NCI-H748 treated with DMSO at 0.1 percent for 48 hours (cell line): ENCODE data around the gene USF1.
"Not testable (repeated sequence)": the region's sequence is repeated elsewhere in the genome, so short reads cannot be mapped to it uniquely, and the experiment has no call there.

ENCODE experiments used
- DNase-seq: peaks from one replicate; lab custom pipeline; 2025; lab: John Stamatoyannopoulos, UW

USF1 gene

DNA sequence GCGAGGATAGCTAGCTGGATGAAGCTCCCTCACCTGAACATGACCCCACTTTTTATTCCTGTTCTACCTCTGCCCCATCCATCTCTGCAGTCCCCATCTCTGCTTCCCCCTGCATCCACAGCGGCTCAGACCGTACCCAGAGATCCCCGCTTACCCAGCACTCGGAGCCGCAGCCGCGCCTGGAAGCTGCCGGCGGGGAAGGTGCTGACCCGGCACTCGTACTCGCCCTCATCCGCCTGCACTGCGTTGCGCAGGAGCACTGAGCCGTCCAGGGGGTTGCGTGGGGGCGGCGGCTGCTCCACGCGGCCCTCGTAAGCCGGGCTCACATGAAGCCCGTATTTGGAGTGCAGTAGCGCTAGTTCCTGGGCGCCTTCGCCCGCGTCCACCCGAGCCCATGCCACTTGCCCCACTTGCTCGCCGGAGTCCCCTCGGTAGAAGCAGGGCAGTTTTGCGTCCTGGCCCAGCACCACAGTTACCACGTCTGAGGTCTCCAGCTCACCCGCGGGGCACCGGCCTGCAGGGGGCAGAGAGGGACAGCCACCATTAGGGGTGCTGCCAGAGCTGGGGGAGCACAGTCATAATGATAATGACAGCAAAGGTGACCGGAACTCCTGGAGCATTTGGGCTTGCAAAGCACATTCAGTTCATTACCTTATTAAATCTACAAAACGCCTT lies 33.8 kb upstream of the USF1 start:
- DNase-seq: no peak

DNA sequence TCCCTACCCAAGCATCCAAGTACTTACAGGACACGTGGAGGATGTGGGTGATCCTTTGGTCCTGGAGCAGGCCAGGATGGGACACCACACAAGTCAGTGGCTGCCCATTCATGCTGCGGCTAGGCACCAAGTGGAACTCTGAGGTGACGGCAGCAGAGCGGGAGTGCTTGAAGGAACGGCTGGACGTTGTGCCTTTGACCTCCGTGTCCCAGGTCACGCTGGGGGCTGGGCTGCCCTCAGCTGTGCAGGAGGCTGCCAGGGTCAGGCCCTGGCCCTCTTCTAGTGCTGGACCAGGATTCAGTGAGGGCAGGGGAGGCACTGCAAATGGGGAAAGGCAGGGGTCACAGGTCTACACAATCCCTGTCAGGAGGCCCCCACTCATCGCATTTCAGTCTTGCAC lies 31.6 kb upstream of the USF1 start:
- DNase-seq: no peak

- no peak for DNase-seq
These were observed 30.6 kb upstream of the USF1 start for GRCh38 chr1:161076410-161076809.

DNA sequence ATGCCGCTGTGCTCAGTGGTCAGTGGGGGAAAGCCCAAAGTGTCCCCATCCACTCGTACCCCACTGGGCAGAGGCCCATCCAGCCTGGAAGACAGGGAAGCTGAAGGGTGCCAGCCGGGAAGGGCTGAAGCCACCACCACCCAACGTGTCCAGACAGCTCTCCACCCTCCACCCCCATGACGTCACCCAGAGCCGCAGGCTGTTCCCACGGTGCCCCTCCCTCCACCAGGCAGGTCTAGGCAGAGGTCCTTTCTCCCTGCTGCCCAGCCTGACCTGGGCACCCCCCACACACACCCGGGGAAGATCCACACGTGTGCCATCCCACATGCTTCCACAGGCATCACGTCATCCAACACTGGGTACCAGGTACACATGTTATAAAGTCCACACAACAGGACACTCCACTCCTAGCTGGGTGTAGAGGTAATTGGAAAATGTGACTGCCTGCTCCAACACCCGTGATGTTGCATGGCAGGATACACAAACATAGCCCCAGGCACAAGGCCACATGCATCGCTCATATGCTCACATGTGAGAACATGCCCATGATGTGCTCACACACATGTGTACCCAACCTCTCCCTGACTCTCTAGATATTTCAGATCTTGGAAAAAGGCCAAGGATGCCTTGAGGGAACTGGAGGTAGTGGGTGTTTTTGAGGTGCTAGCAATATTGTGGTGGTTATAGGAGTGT lies 29.0 kb upstream of the USF1 start:
- DNase-seq: no peak

DNA sequence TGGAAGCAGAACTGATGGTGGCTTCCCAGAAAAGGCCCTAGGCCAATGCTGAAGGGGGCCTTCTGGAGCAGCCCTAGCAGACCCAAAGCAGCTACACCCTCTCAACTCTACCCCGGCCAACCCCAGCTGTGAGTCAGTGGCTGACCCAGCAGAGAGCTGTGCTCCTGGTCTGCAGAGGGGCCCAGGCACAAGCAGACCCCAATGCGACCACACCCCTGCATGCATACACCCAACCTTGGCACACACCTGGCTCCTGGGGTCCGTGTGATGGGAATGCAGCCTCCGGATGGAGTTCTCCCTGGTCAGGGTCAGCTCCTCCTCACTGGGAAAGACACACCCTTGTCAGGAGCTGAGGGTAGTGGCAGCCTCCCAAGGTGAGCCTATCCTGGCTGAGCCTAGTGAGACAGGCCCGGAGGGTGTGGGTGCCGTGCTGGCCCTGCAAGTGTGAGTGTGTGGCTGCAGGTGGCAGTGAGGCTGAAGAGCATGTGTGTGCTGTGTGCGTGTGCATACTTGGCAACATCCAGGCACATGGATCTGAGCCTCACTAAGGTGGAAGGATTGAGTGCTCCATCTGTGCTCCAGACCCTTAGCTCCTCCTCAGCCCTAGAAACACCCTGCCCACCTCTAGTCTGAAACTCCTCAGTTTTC lies 27.8 kb upstream of the USF1 start:
- no peak for DNase-seq

GRCh38 chr1:161072751-161073449 lies 27.1 kb upstream of the USF1 start:
- no peak for DNase-seq

DNA sequence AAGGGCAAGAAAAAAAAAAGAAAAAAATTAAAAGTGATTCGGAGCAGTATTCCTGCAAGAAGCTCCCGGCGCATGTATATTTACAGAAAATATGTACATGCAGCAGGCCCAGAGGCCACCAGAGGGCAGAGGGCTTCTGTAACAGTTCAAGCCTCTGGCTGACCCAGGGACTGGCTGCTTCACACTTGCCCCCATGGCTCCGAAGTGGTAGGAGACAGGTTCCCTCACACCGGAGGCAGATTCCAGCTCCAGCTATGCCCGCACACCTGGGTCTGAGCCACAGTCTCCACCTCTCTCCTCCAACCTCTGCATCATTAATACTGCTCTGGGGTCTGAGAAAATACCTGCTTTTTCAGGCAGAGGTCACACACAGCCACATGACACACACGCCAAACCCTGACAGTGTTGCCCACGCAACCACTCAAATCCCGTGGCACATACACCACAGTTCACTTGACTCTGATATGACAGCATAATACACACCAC lies 26.2 kb upstream of the USF1 start:
- DNase-seq: no peak

DNA sequence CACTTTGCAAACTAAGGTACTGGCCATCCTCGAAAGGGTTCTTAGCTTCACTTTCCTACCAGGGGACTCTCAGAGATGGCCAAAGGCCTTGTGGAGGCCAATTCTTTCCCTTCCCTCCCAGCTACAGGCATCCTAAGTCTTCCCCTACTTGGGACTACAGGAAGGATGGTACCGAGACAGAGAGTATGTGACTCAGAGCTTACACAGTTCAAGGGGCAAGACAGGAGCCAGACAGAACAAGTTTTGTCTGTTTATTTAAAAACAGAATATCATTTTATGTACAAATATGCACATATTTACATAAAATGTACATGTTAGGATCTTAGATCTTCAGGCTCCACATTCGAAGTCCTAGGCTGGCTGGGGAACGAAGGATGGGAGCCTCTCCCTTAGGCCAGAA lies 25.0 kb upstream of the USF1 start:
- no peak for DNase-seq

DNA sequence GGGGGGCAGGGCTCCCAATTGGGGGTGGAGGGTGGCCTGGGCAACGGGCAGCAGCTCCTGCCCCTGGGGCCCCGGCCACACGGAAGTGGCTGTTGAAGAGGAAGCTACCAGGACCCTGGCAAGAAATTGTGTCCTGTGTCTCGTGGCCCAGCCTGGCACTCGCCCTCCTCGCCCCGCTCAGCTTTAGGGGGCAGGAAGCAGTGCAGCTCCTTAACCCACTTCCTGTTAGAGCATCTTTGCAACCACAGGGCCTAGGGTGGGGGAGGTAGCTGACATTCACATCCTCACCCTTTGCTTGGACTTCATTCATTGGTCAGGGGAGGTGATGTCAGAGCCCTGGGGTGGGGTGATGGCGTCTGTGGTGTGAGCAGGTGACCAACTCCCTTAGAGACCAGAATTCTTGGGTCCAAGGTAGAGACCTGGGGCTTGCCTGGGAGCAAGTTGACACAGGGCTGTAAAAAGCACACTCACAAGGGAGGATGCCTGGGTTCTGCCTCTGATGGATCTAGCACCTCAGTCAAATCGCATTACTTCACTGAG lies 24.0 kb upstream of the USF1 start, which contains the start of gene ARHGAP30:
TSS of gene ARHGAP30 (minus strand) at position 161 of the 540 bp plus-strand sequence. CDS start 267 bp downstream, outside the sequence.
- no peak for DNase-seq

GRCh38 chr1:161069241-161069640 lies 23.5 kb upstream of the USF1 start:
- no peak for DNase-seq

DNA sequence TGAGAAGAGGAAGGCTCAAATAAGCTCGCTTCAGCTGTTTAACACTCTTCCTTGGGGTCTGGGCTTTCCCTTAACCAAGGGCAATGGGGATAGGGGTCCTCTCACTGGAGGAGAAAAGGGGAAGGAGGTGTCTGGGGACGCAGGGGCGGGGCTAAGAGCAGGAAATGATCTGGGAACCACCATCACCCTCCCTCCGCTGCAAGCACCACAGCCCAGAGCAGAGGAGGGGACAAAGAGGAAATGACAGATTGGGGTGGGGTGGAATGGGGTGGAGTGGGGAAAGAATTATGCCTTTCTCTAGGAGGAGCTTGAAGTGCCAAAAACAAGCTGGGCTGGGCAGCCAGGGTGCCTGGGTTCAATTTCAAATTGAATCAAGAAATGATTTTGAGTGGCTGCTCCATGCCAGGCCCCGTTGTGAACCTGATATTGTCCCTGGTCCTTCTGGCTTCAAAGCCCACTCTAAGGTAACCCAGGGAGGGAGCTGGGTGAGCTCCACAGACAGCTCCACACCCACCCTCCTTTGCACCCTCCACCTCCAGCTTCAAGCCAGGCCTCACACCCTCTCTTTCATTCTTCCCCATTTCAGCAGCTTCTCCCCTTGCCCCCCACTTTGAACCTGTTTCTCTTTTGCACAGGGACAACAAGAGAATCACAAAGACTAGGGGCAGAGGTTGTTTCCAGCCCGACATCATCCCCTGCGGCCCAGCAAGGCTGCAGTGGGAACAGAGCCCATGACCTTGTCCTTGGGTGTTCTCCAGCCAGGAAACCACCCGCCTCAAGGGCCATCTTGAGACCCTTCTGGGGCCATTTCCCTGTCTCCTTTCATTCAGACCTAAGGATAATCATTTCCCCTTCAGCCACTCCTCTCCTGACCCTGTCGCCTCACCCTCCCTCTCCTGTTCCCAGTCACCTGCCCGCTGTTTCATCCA lies 22.8 kb upstream of the USF1 start:
- DNase-seq: no peak

DNA sequence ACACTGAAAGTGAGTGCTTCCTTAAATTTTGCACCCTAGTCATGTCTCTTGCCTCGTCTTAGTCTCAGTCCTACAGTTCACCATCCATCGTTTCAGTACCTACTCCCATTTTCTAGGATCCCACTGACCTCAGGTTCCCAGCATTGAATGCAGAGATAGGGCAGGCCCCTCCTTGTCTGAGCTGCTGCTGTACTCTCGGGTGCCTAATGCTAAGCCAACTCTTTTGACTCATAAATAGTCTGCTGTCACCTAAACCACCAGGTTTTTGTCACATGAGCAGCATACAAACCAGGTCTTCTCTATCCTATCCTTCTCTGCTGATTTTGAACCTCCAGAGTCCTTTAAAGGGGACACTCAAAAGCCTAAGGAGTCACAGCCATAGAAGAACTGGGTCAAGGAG lies 20.9 kb upstream of the USF1 start:
- DNase-seq: no peak

DNA sequence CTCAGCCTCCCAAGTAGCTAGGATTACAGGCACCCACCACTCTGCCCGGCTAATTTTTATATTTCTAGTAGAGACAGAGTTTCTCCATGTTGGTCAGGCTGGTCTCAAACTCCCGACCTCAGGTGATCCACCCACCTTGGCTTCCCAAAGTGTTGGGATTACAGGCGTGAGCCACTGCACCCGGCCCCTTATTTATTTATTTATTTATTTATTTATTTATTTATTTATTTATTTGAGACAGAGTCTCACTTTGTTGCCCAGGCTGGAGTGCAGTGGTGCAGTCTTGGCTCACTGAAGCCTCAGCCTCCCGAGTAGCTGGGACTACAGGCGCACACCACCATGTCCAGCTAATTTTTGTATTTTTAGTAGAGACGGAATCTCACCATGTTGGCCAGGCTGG lies 19.9 kb upstream of the USF1 start:
- not testable (repeated sequence) for DNase-seq

DNA sequence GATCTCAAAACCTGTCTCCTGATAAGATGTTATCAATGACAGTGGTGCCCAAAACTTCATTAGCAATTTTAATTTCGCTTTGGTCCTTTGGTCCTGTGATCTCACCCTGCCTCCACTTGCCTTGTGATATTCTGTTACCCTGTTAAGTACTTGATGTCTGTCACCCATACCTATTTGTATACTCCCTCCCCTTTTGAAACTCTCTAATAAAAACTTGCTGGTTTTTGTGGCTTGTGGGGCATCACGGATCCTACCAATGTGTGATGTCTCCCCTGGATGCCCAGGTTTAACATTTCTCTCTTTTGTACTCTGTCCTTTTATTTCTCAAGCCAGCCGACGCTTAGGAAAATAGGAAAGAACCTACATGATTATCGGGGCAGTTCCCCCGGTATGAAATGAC lies 18.2 kb upstream of the USF1 start:
- not testable (repeated sequence) for DNase-seq

DNA sequence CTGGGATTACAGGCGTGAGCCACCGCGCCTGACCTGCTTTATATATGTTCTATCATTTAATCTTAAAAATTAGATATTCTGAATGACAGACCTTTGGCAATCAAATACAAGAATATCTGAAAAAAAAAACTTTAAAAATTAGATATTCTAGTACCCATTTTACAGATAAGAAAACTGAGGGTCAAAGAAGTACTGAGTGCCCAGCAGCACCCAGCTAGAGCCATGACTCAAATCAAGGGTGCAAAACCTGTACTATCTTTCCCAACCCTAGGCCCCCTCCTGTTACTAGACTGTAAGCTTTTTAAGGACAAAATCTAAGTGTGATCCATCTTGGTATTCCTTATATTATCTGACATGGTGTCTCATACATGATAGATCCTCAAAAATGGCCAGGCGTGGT lies 15.6 kb upstream of the USF1 start:
- no peak for DNase-seq

DNA sequence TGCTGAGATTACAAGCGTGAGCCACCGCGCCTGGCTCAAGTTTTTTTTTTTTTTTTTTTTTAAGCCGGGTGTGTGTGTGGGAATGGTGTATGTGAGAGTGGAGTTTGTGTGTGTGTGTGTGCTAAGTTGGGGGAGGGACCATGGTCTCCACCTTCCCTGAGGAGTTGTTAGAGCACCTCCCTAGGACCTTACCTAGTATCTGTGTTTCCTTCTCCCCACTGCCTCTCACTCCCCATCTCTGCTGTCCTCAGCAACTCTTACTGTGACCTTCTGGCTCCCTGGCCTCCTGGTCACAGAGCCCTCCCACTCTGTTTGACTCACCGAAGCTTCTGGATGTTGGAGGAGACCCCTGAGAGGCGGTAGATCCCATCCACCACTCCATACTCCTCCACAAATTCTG lies 13.5 kb upstream of the USF1 start:
- DNase-seq: no peak

GRCh38 chr1:161054805-161055204 lies 9.0 kb upstream of the USF1 start:
- no peak for DNase-seq

- no peak for DNase-seq
These were observed 8.5 kb upstream of the USF1 start for GRCh38 chr1:161054232-161054631.

DNA sequence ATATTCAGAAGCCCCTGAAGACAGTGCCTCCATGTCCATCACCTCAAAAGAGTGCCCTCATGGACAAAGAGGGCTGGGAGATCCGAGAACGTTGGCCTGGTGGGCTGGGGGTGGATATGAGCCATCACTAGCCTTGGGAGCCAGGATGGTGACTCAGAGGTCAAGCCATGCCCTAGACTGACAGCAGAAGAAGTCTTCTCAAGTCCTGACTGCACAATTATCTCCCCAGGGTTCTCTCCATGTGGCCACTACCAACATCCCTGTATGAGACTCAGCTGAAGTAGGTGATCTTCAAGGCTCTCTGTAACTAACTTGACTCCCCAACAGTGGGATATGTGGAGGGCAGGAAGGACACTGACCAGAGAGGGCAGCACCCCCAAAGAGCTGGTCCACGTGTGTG lies 7.1 kb upstream of the USF1 start:
- DNase-seq: no peak

GRCh38 chr1:161051219-161051618 lies 5.4 kb upstream of the USF1 start:
- DNase-seq: no peak
